Central memory CD4-positive, alpha-beta T cell (primary cell): ENCODE data around the gene SEC14L5.
"Not testable (repeated sequence)": the region's sequence is repeated elsewhere in the genome, so short reads cannot be mapped to it uniquely, and the experiment has no call there.

ENCODE experiments used
- DNase-seq: peaks from one replicate; pipeline ENCODE4 v3.0.0; 2022

SEC14L5 gene

GRCh38 chr16:4954714-4955113 lies 3.4 kb upstream of the SEC14L5 start:
- no peak for DNase-seq

GRCh38 chr16:4957420-4957719 lies 760 bp upstream of the SEC14L5 start:
- DNase-seq: no peak

GRCh38 chr16:4958510-4959438 lies 644 bp downstream of the SEC14L5 start:
- no peak for DNase-seq

- no peak for DNase-seq
Observed at GRCh38 chr16:4960579-4960978, 2.4 kb downstream of the SEC14L5 start.

- DNase-seq: no peak
Observed at GRCh38 chr16:4962716-4963115, 4.6 kb downstream of the SEC14L5 start.

- not testable (repeated sequence) for DNase-seq
Observed at GRCh38 chr16:4963527-4963926, 5.4 kb downstream of the SEC14L5 start.

- DNase-seq: no peak
Observed at GRCh38 chr16:4966736-4967453, 8.8 kb downstream of the SEC14L5 start.

GRCh38 chr16:4968278-4968677 lies 10.1 kb downstream of the SEC14L5 start:
- DNase-seq: not testable (repeated sequence)

- no peak for DNase-seq
Observed at GRCh38 chr16:4968879-4969483, 10.9 kb downstream of the SEC14L5 start.

- DNase-seq: no peak
Observed at GRCh38 chr16:4970010-4970409, 11.9 kb downstream of the SEC14L5 start.

GRCh38 chr16:4972938-4973587 lies 14.9 kb downstream of the SEC14L5 start:
- no peak for DNase-seq

- no peak for DNase-seq
Observed at GRCh38 chr16:4976079-4976478, 17.9 kb downstream of the SEC14L5 start.

- no peak for DNase-seq
Observed at GRCh38 chr16:4976611-4977145, 18.5 kb downstream of the SEC14L5 start.

GRCh38 chr16:4979164-4979563 lies 21.0 kb downstream of the SEC14L5 start:
- DNase-seq: no peak

- no peak for DNase-seq
Observed at GRCh38 chr16:4979736-4980660, 21.9 kb downstream of the SEC14L5 start.

GRCh38 chr16:4980691-4981090 lies 22.6 kb downstream of the SEC14L5 start:
- DNase-seq: no peak

GRCh38 chr16:4981473-4981872 lies 23.3 kb downstream of the SEC14L5 start:
- no peak for DNase-seq

- DNase-seq: no peak
Observed at GRCh38 chr16:4982056-4982867, 24.1 kb downstream of the SEC14L5 start.

- no peak for DNase-seq
Observed at GRCh38 chr16:4984174-4984990, 26.3 kb downstream of the SEC14L5 start.

GRCh38 chr16:4987250-4987579 lies 29.1 kb downstream of the SEC14L5 start:
- DNase-seq: no peak
